NCI-H187 (cell line): ENCODE results near the gene NCDN.

Source experiments
- DNase-seq, 2 experiments: peaks; one replicate each; lab custom pipeline; 2025; lab: John Stamatoyannopoulos, UW

Gene NCDN

DNA sequence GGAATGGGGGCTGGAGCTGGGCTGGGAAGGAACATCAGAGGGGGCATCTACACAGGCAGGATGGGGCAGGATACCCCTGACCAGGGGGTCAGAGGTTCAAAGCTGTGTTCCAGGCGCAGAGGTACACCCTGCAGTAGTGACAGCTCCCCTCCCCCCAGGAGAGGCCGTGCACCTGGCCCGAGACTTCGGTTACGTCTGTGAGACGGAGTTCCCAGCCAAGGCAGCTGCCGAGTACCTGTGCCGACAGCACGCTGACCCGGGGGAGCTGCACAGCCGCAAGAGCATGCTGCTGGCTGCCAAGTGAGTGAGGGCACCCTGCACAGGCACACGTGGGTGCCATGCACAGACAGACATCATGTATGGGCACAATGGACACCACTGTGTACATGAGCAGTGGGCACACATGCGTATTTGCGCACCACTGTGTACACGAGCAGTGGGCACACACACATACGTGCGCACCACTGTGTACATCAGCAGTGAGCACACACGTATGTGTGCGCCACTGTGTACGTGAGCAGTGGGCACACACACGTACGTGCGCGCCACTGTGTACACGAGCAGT is 33.0 kb downstream of the NCDN start:
- DNase-seq: no peak

DNA sequence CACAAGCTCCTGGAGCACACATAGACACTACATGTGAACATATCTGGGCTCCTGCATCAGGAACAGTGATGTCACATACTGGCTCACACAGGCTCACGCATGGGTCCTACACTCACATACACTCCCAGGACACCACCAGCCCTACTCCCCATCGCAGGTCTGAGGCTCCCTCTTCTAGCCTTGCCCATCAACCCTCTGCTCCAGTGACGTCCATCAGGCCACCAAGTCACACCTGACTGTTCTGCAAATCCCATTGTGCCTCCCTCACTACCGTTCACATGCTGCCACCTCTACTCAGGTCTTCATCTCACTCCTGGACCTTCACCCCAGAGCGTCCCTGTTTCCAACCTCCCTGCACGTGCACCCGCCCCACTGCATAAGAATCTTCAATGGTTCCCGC is 33.6 kb downstream of the NCDN start:
- DNase-seq: no peak

DNA sequence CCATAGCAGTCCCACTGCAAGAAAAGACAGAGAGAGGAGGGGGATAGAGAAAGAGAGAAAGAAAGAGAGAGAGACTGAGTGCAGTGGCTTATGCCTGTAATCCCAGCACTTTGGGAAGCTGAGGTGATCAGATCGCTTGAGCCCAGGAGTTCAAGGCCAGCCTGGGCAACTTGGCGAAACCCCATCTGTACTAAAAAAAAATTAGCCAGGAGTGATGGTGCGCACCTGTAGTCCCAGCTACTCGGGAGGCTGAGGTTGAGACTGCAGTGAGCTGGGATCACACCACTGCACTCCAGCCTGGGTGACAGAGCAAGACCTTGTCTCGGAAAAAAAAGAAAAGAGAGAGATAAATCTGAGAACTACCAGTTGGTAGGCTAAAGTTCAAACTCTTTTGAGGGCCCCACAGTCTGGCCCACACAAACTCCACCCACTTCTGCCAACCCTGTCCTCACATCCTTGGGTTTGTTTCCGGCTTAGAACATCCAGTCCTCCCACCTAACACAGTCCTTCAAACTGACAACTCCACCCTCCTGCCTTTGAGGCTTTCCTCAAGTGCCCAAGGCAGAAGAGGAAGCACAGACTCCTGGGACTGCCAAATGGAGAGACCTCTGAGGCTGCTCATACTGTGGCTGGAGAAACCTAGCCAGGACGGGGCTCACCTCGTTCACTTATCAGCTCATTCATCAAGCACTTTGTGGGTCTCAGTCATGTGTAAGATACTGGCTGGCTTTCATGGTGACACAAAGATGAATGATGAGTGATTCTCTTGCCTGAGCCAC is 35.6 kb downstream of the NCDN start:
- no peak for DNase-seq

DNA sequence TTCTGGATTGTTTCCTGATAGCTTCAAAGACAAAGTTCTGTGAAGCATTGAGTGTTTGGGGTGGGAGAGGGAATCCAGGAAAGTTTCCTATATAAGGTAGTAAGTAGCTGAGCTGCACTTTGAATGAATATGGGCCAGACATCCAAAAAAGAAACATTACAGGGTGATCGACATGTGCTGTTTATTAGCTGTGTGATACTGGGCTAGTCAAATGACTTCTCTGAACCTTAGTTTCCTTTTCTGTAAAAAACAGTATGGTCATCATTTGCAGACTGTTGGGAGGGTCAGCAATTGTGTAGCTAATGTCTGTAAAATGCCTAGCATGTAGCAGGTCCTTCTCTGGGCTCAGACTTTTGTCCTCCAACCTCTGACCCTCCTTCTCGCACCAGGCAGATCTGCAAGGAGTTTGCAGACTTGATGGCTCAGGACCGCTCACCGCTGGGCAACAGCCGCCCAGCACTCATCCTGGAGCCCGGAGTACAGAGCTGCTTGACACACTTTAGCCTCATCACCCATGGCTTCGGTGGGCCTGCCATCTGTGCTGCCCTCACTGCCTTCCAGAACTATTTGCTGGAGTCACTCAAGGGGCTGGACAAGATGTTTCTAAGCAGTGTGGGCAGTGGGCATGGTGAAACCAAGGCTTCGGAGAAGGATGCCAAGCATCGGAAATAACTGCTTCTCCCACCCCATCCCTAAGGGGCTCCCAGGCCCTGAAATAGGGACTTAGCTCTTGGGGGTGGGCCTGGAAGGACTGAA is 36.6 kb downstream of the NCDN start:
- DNase-seq: no peak

DNA sequence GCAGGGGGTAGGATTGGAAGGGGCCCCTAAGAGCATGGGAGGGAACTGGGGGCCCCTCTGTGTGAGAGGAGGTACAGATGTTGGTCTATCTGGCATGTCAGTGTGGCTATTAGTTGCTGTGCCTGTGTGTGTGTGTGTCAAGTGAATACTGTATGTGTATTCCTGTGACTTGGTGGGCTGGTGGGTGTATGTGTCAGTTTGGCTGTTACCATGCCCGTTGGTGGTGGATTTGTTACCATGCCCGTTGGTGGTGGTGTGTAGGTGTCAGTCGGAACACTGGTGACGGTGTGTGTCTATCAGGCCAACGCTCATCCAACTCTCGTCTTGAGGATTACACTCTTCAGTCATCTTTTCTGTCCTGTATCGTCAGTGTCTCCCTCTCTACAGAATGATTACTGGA is 38.1 kb downstream of the NCDN start:
- DNase-seq: no peak

DNA sequence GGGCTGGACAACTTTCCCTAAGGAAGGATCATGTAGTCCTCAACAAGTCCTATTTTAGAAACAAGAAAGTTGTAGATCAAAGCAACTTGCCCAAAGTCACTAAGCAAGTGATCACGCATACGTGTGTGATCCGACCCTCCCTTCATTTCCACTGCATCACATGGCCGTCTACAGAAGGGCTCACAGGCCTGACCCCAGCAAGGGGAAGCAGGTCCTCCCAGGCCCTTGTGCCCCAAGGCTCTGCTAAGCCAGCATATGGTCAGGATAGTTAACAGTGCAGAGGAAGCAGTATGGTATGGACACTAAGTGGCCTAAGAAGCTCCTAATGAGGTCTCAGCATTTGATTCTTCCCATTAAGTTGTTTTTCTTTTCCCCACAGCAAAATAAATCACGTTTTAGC is 40.3 kb downstream of the NCDN start:
- no peak for DNase-seq

DNA sequence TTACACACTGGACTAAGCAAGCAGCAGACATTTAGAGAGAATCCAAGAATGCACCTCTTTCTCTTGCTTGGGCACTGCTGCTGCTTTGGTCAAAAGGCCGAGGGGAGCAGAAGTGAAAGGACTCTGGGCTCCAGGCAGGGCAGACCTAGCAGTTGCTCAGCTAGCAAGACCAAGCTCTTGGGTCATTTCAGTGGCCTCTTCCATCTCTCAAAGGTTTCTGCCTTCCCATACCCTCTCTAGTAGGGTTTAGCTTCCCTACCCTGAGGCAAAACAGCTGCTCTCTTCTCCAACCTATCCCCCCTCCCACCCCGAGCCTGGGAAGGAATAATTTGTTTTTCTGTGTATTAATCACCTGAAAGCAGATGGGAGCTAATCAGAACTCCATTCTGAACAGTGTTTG is 41.3 kb downstream of the NCDN start:
- DNase-seq: no peak

DNA sequence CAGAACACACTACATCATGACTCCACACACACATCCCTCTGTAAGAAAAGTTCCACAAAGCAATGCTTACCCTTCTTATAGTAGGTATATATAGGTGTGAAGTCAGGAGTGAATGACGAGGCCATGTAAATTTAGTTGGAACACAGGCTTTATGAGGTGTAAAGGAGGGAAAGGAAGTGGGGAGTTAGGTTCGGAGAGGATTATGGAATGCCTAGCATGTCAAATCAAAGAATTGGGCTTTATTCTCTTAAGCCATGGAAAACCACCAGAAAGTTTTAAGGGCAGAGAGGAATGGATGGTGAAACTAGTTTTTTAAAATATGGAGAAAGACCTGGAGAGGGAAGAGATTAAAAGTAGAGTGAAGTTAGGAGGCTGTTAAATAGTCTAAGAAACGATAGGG is 41.8 kb downstream of the NCDN start:
- DNase-seq: no peak

DNA sequence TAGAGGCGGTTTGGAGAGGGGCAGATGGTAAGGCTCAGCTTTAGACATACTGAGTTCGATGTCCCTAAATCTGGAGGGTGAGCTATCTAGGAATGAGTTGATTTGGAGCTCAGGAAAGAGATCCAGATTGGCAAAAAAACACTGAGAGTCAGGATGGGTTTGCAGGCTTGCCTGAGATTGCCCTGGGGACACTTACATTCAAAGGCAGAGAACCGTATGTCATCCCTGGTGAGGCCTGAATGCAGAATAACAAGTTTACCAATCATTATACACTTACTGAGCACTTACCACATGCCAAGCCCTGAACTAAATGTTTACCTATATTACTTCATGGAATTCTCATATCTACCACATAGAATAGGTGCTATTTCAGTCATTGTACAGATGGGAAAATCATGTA is 43.0 kb downstream of the NCDN start:
- no peak for DNase-seq

DNA sequence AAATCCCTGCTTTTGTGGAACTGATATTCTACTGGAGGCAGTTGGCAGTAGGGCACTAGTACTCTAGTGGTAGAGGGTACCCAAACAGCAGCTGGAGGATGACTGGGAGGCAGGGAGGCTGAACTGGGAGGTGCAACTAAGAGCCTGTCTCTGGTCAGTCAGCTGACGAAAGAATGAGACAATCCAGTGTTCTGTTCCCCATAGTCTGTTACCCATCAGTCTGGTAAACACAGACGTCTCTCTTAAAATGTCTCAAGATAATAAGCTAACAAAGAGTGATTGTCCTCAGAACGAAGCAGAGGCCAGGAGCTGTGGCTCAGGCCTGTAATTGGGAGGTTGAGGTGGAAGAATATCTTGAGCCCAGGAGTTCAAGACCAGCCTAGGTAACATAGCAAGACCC is 45.9 kb downstream of the NCDN start:
- DNase-seq: no peak

DNA sequence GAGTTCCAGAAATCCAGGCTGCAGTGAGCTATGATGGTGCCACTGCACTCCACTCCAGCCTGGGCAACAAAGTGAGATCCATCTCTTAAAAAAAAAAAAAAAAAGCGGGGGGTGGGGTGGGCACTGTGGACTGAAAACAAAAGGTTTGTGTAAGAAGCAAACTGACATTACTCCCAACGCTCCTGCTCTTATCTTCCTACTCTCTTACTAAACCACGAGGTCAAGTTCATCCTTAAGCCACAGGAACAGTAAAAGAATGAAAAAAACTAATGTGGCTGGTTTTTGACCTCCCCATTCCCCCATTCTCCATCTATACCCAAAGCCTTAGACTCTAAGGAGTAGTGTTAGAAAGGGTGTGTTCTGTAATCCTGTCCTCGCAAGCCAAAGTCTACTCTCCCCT is 46.3 kb downstream of the NCDN start:
- DNase-seq: no peak

DNA sequence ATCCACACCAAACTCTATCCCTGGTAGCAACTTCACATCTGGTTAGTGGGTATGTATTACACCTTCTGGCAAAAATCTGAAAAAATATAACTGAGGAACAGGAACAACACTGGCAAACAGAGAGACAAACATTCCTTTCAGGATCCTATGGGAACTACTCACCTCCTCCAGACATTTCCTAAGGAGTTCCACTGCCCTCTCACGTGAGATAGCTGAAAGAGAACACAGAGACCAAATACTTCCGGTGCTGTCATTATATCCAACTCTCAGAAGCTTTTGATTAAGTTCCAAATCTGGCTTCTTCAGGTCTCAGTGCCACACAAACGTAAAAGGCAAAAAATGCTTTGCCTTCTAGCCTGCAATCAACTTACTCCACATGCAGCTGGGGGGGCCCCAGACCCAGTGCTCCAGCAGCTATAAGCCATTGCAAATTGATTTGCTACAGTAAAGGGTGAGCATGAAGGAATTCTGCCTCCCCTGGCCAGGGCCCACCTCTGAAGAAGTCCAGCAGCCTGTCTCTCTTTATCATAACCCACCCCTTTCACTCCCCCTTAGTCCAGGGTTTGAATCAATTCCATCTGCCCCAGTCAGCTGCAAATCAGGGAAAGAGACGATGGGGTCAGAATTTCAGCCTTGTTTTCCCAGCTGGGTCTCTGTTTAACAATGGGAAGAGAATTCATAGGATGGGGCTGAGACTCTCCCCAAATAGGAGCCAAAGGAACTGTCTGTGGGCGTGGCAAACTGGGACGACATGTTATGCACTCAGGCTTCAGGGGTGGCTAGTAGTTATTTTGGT is 47.7 kb downstream of the NCDN start:
- no peak for DNase-seq

DNA sequence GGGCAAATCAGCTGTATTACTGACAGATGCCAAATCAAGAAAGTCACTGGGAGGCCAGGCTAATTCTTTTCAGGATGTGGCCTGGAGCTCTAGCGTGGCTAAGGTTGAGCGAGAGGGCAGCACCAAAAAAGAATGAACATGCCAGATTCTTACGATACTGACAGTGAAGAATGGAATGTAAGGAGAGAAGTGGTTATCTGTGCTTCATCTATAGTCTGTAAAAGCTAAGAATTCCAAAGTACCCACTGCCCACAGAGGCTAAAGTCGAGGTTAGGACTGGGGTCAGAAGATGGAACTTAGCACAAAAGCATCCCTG is 48.2 kb downstream of the NCDN start:
- no peak for DNase-seq

DNA sequence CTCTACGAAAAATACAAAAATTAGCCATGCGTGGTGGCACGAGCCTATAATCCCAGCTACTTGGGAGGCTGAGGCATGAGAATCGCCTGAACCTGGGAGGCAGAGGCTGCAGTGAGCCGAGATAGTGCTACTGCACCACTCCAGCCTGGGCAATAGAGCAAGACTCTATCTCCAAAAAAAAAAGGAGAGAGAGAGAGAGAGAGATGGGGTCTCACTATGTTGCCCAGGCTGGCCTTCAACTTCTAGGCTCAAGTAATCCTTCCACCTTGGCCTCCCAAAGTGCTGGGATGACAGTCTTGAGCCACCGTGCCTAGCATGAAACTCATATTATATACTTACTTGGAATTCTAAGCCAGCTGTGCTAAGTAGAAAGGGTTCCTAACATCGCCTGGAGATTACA is 54.1 kb downstream of the NCDN start:
- no peak for DNase-seq

DNA sequence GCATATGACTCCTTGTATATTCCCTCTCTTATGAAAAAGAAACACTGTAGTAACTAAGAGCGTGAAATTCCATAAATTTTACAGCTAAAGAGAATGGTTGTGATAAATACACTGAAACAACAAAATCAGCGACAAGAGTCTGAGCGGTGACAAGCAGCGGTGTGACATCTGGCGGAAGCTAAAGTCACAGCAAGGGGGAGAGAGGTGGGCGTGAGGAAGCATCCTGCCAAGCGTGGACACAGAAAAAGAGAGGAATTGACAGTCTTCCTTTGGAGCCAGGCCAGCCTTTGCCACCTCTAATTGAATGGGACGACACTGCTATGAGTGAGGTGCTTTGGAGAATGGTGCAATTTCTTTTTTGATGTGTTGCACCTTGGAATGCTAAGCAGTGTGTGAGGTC is 57.8 kb downstream of the NCDN start:
- DNase-seq: no peak
